Measurements from ENCODE around the gene LYPD1.

Gene LYPD1

GRCh38 chr2:132621131-132621875 is 48.7 kb downstream of the LYPD1 start (continued):
- TF ChIP-seq AEBP2 (tag by site-specific recombination; IDR thresholded peaks at IDR 0.05; ENCODE audit: borderline replicate concordance) (no peak), PATZ1 (tag by site-specific recombination; IDR thresholded peaks at IDR 0.05) (no peak), MZF1 (tag by site-specific recombination; IDR thresholded peaks at IDR 0.05; ENCODE audit: borderline replicate concordance) (no peak)

- Histone ChIP-seq H3K4me1 (ENCODE audit: control insufficient read depth, insufficient read depth, low read length) (0 out of 2 replicates have a peak, but pooled peaks cover 2% of the 10 kb centered on the region), H3K27ac (ENCODE audit: extremely low read depth, low read depth, low read length) (no peak overlapping the region), H3K36me3 (ENCODE audit: control insufficient read depth in 2 of 2, insufficient read depth in 1 of 2, low read length in 2 of 2) (no peaks in the 10 kb centered on the region), H3K9me3 (ENCODE audit: control insufficient read depth, insufficient read depth, low read depth, low read length) (no peaks in the 10 kb centered on the region), H3K4me3 (ENCODE audit: low read depth, low read length) (no peak overlapping the region)
- TF ChIP-seq ZNF146 (tag by site-specific recombination; IDR thresholded peaks at IDR 0.05), result no peak
- no peak for TF ChIP-seq GLI4 (tag by site-specific recombination; IDR thresholded peaks at IDR 0.05)
- TF ChIP-seq BCL11B (tag by site-specific recombination; IDR thresholded peaks at IDR 0.05; ENCODE audit: low read depth), result no peak
- no peak for TF ChIP-seq REST (tag by site-specific recombination; IDR thresholded peaks at IDR 0.05)
- TF ChIP-seq ZNF623 (tag by site-specific recombination; IDR thresholded peaks at IDR 0.05), result no peak
- no peak for TF ChIP-seq ZNF221 (tag by site-specific recombination; IDR thresholded peaks at IDR 0.05; ENCODE audit: borderline replicate concordance)
- no peak for TF ChIP-seq ZNF768 (tag by site-specific recombination; IDR thresholded peaks at IDR 0.05)
- ChIA-PET CTCF (no interaction called here), POLR2A (no interaction called here)
Measured at GRCh38 chr2:132620115-132620514, 49.9 kb downstream of the LYPD1 start.

GRCh38 chr2:132618734-132619133 is 51.3 kb downstream of the LYPD1 start:
- CTCF ChIA-PET, result no interaction called here
- no peak for TF ChIP-seq ZNF37A (tag by site-specific recombination; IDR thresholded peaks at IDR 0.05)
- 0 out of 2 replicates have a peak, but pooled peaks cover 2% of the 10 kb centered on the region for H3K4me1 ChIP-seq (ENCODE audit: control insufficient read depth, insufficient read depth, low read length)
- no peak overlapping the region for H3K4me3 ChIP-seq (ENCODE audit: low read depth, low read length)
- H3K27ac ChIP-seq (ENCODE audit: extremely low read depth, low read depth, low read length), result no peak overlapping the region
- H3K9me3 ChIP-seq (ENCODE audit: control insufficient read depth, insufficient read depth, low read depth, low read length), result no peaks in the 10 kb centered on the region
- POLR2A ChIA-PET, result no interaction called here
- no peaks in the 10 kb centered on the region for H3K36me3 ChIP-seq (ENCODE audit: control insufficient read depth in 2 of 2, insufficient read depth in 1 of 2, low read length in 2 of 2)

GRCh38 chr2:132617989-132618388 is 52.0 kb downstream of the LYPD1 start:
- no peak overlapping the region for H3K4me3 ChIP-seq (ENCODE audit: low read depth, low read length)
- POLR2A ChIA-PET, result no interaction called here
- 0 out of 2 replicates have a peak, but pooled peaks cover 2% of the 10 kb centered on the region for H3K4me1 ChIP-seq (ENCODE audit: control insufficient read depth, insufficient read depth, low read length)
- CTCF ChIA-PET, result no interaction called here
- no peaks in the 10 kb centered on the region for H3K9me3 ChIP-seq (ENCODE audit: control insufficient read depth, insufficient read depth, low read depth, low read length)
- H3K36me3 ChIP-seq (ENCODE audit: control insufficient read depth in 2 of 2, insufficient read depth in 1 of 2, low read length in 2 of 2), result no peaks in the 10 kb centered on the region
- no peak overlapping the region for H3K27ac ChIP-seq (ENCODE audit: extremely low read depth, low read depth, low read length)
- TF ChIP-seq ZNF280C (tag by site-specific recombination; IDR thresholded peaks at IDR 0.05), result no peak
- TF ChIP-seq ZNF335 (tag by site-specific recombination; conservative IDR thresholded peaks at IDR 0.05), result no peak
- no peak for TF ChIP-seq ZNF621 (tag by site-specific recombination; IDR thresholded peaks at IDR 0.05)
- no peak for TF ChIP-seq ZNF549 (tag by site-specific recombination; IDR thresholded peaks at IDR 0.05)
- TF ChIP-seq ZNF155 (tag by site-specific recombination; IDR thresholded peaks at IDR 0.05), result no peak
- TF ChIP-seq ZNF596 (tag by site-specific recombination; IDR thresholded peaks at IDR 0.05), result no peak
- TF ChIP-seq ZNF624 (tag by site-specific recombination; IDR thresholded peaks at IDR 0.05), result no peak
- TF ChIP-seq KLF1 (tag by site-specific recombination; IDR thresholded peaks at IDR 0.05), result no peak
